ENCODE results near the gene LIPE. TPM values are rescaled to one million over a fixed set of nuclear protein-coding genes. Genes with fewer than 3 reads are reported as not detected.

Gene LIPE
- total RNA-seq, 4 donors from 2014 or later, result 33.9 to 82.6 (median 51.5) TPM

GRCh38 chr19:42353341-42354015, 73.7 kb downstream of the LIPE start:
- Histone ChIP-seq H3K9me3 (no peaks in the 10 kb centered on the region), H3K4me1 (no peaks in the 10 kb centered on the region), H3K27ac (no peak overlapping the region), H3K36me3 (peaks cover 72% of the 10 kb centered on the region), H3K4me3 (no peak overlapping the region), H3K27me3 (no peaks in the 10 kb centered on the region)
- WGBS, result 86% methylated on average over 14 of the region's 29 CpGs
- TF ChIP-seq POLR2AphosphoS5 (IDR thresholded peaks at IDR 0.05), result no peak
- TF ChIP-seq CTCF (IDR thresholded peaks at IDR 0.05), result no peak
- no peak for TF ChIP-seq POLR2A (IDR thresholded peaks at IDR 0.05)
- TF ChIP-seq EP300 (IDR thresholded peaks at IDR 0.05), result no peak
- DNase-seq (ENCODE audit: low spot score in 2 of 2), result no peak

DNA sequence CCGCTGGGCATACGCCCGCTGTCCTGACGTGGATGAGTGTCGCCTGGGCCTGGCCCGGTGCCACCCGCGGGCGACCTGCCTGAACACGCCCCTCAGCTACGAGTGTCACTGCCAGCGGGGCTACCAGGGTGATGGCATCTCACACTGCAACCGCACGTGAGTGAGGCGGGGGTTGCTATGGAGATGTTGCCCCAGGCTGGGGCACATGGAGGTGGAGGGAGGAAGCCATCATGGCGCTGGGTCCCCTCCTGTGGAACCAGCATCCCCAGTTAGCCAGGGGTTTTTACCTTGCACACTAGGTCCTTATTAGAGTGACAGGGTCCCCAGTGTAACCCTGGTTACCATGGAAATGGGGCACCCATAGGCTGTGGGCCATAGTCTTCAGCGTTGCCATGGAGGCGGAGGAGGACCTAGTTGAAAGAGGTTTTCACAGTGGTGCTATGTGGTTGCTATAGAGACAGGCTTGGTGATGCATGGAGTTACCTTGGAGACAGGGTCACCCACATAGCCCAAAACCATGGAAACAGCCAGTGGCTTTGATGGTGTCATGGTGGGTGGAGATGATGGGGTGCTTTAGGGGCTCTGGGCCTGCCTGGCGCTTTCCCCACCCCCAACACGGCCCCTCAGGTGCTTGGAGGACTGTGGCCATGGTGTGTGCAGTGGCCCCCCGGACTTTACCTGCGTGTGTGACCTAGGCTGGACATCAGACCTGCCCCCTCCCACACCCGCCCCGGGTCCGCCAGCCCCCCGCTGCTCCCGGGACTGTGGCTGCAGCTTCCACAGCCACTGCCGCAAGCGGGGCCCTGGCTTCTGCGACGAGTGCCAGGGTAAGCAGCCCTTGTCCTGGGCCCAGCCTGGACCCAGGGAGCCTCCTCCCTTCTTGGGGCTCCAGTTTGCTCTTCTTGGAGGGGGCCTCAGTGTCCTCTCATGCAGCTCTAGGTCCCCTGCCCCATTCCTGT, 74.6 kb downstream of the LIPE start:
- no peaks in the 10 kb centered on the region for H3K4me1 ChIP-seq
- no peak for DNase-seq (ENCODE audit: low spot score in 2 of 2)
- no peak overlapping the region for H3K27ac ChIP-seq
- peaks cover 70% of the 10 kb centered on the region for H3K36me3 ChIP-seq
- TF ChIP-seq POLR2A (IDR thresholded peaks at IDR 0.05), result no peak
- TF ChIP-seq EP300 (IDR thresholded peaks at IDR 0.05), result no peak
- no peak for TF ChIP-seq POLR2AphosphoS5 (IDR thresholded peaks at IDR 0.05)
- no peak for TF ChIP-seq CTCF (IDR thresholded peaks at IDR 0.05)
- H3K4me3 ChIP-seq, result no peak overlapping the region
- no peaks in the 10 kb centered on the region for H3K27me3 ChIP-seq
- no peaks in the 10 kb centered on the region for H3K9me3 ChIP-seq
- 81% methylated on average over 4 of the region's 31 CpGs for WGBS

Other genes starting within 250 kb of the LIPE start
- 10 to 100 TPM; 51.3 to 78.9 (median 65.6) TPM for gene DEDD2, start 209.7 kb downstream of the LIPE start, total RNA-seq
- gene ZNF526, start 207.1 kb downstream of the LIPE start, total RNA-seq, result 10 to 100 TPM in 2 of 4 donors, 1 to 10 TPM in 2; 4.2 to 12.9 (median 8.9) TPM
- 10 to 100 TPM; 24.0 to 37.3 (median 28.3) TPM for gene GSK3A, start 184.8 kb downstream of the LIPE start, total RNA-seq
- gene ERF, start 172.3 kb downstream of the LIPE start, total RNA-seq, result 10 to 100 TPM; 36.8 to 49.5 (median 45.8) TPM
- gene CIC, start 158.1 kb downstream of the LIPE start, total RNA-seq, result 10 to 100 TPM; 57.5 to 91.6 (median 81.9) TPM
- gene PRR19, start 125.3 kb downstream of the LIPE start, total RNA-seq, result 1 to 10 TPM in 2 of 4 donors, under 1 TPM in 2; 0.73 to 1.7 (median 1.1) TPM
- 10 to 100 TPM; 14.4 to 33.0 (median 18.9) TPM for gene PAFAH1B3, start 124.8 kb downstream of the LIPE start, total RNA-seq
- gene TMEM145, start 114.1 kb downstream of the LIPE start, total RNA-seq, result 1 to 10 TPM in 1 of 4 donors, not detected in 3; 4.2 TPM
- gene MEGF8, start 101.8 kb downstream of the LIPE start, total RNA-seq, result 10 to 100 TPM; 10.7 to 21.5 (median 16.1) TPM
- 100 to 1,000 TPM in 3 of 4 donors, 10 to 100 TPM in 1; 52.9 to 364 (median 353) TPM for gene CNFN, start 37.1 kb downstream of the LIPE start, total RNA-seq
- gene CXCL17, start 15.6 kb upstream of the LIPE start, total RNA-seq, result under 1 TPM in 1 of 4 donors, not detected in 3; 0.55 TPM
- gene CEACAM1, start 101.1 kb upstream of the LIPE start, total RNA-seq, result 1 to 10 TPM; 2.0 to 9.9 (median 3.9) TPM
- gene CEACAM8, start 167.5 kb upstream of the LIPE start, total RNA-seq, result under 1 TPM in 1 of 4 donors, not detected in 3; 0.18 TPM